Activated CD4-positive, alpha-beta T cell treated with anti-CD3 and anti-CD28 coated beads, Interleukin-2, Interleukin-4, amounts not matched to agents 100 ng/mL and 50 ng/mL, durations not matched to agents 16 hours and 8 hours (primary cell): Measurements from ENCODE around the gene AFF3.
"Not testable (repeated sequence)": the region's sequence is repeated elsewhere in the genome, so short reads cannot be mapped to it uniquely, and the experiment has no call there.

Experiments
- DNase-seq: peaks from one replicate; pipeline ENCODE4 v3.0.0-alpha.2; 2020; ENCODE audit warnings: low spot score

Gene AFF3

GRCh38 chr2:99661761-99662160 is 480.6 kb downstream of the AFF3 start:
- not testable (repeated sequence) for DNase-seq

- DNase-seq = no peak
Measured at GRCh38 chr2:99660616-99661406, 481.6 kb downstream of the AFF3 start.

- DNase-seq = no peak
Measured at GRCh38 chr2:99659874-99660273, 482.5 kb downstream of the AFF3 start.

GRCh38 chr2:99657691-99658258 is 484.6 kb downstream of the AFF3 start:
- no peak for DNase-seq

GRCh38 chr2:99656994-99657393 is 485.4 kb downstream of the AFF3 start:
- no peak for DNase-seq

GRCh38 chr2:99653433-99653832 is 489.0 kb downstream of the AFF3 start:
- no peak for DNase-seq

GRCh38 chr2:99652862-99653261 is 489.5 kb downstream of the AFF3 start:
- DNase-seq = no peak

- no peak for DNase-seq
Measured at GRCh38 chr2:99651930-99652670, 490.3 kb downstream of the AFF3 start.

- no peak for DNase-seq
Measured at GRCh38 chr2:99648906-99649789, 493.2 kb downstream of the AFF3 start.

- no peak for DNase-seq
Measured at GRCh38 chr2:99648178-99648844, 494.1 kb downstream of the AFF3 start.

- no peak for DNase-seq
Measured at GRCh38 chr2:99645960-99646359, 496.4 kb downstream of the AFF3 start.

GRCh38 chr2:99644419-99644787 is 498.0 kb downstream of the AFF3 start:
- no peak for DNase-seq

GRCh38 chr2:99643787-99644418 is 498.5 kb downstream of the AFF3 start:
- no peak for DNase-seq

- no peak for DNase-seq
Measured at GRCh38 chr2:99641999-99642398, 500.4 kb downstream of the AFF3 start.

GRCh38 chr2:99640635-99641151 is 501.7 kb downstream of the AFF3 start:
- no peak for DNase-seq

GRCh38 chr2:99638791-99639190 is 503.6 kb downstream of the AFF3 start:
- DNase-seq = no peak

- DNase-seq = no peak
Measured at GRCh38 chr2:99637159-99637697, 505.2 kb downstream of the AFF3 start.

GRCh38 chr2:99636144-99637034 is 506.0 kb downstream of the AFF3 start:
- no peak for DNase-seq

- DNase-seq = no peak
Measured at GRCh38 chr2:99635710-99636109, 506.7 kb downstream of the AFF3 start.

- no peak for DNase-seq
Measured at GRCh38 chr2:99634234-99634633, 508.2 kb downstream of the AFF3 start.
